Stimulated activated naive CD8-positive, alpha-beta T cell treated with anti-CD3 and anti-CD28 coated beads, Interleukin-15, Interleukin-2, amounts not matched to agents 100 U/mL and 50 U/mL, for 24 hours (primary cell): ENCODE measurements around the gene PCDH17.

Source experiments
- ATAC-seq: fragments of 150-1000 bp; cut with Tn5 transposase; one replicate; pipeline ENCODE4 v1.10.0; 2021
- DNase-seq: peaks from one replicate; pipeline ENCODE4 v3.0.0; 2021

The PCDH17 gene

GRCh38 chr13:57636816-57637215 lies 5.3 kb downstream of the PCDH17 start:
- ATAC-seq (no peak), DNase-seq (no peak)

GRCh38 chr13:57637515-57637914 lies 6.0 kb downstream of the PCDH17 start:
- DNase-seq (no peak), ATAC-seq (no peak)

GRCh38 chr13:57638186-57638890 lies 6.8 kb downstream of the PCDH17 start:
- DNase-seq, result no peak
- ATAC-seq, result no peak

- DNase-seq (no peak), ATAC-seq (no peak)
Observed at GRCh38 chr13:57640607-57641006, 9.1 kb downstream of the PCDH17 start.

GRCh38 chr13:57641051-57641450 lies 9.5 kb downstream of the PCDH17 start:
- DNase-seq (no peak), ATAC-seq (no peak)

GRCh38 chr13:57644106-57644505 lies 12.6 kb downstream of the PCDH17 start:
- no peak for DNase-seq

GRCh38 chr13:57653229-57653989 lies 21.9 kb downstream of the PCDH17 start:
- ATAC-seq (no peak), DNase-seq (no peak)

More at GRCh38 chr13:57644106-57644505, 12.6 kb downstream of the PCDH17 start:
- no peak for ATAC-seq

GRCh38 chr13:57665481-57665880 lies 33.9 kb downstream of the PCDH17 start:
- DNase-seq (no peak), ATAC-seq (no peak)

- no peak for DNase-seq
- ATAC-seq, result no peak
Observed at GRCh38 chr13:57666131-57666953, 34.8 kb downstream of the PCDH17 start.

- DNase-seq (no peak), ATAC-seq (no peak)
Observed at GRCh38 chr13:57672168-57672567, 40.6 kb downstream of the PCDH17 start.

GRCh38 chr13:57673197-57673596 lies 41.7 kb downstream of the PCDH17 start:
- ATAC-seq (no peak), DNase-seq (no peak)

GRCh38 chr13:57675526-57675925 lies 44.0 kb downstream of the PCDH17 start:
- DNase-seq, result no peak
- ATAC-seq, result no peak

- ATAC-seq, result no peak
- no peak for DNase-seq
Observed at GRCh38 chr13:57680609-57681008, 49.1 kb downstream of the PCDH17 start.

- DNase-seq (no peak), ATAC-seq (no peak)
Observed at GRCh38 chr13:57682128-57682716, 50.7 kb downstream of the PCDH17 start.

- no peak for DNase-seq
- no peak for ATAC-seq
Observed at GRCh38 chr13:57698851-57699250, 67.3 kb downstream of the PCDH17 start.

- ATAC-seq, result no peak
- DNase-seq, result no peak
Observed at GRCh38 chr13:57704031-57704430, 72.5 kb downstream of the PCDH17 start.

GRCh38 chr13:57716295-57716694 lies 84.8 kb downstream of the PCDH17 start:
- no peak for DNase-seq

GRCh38 chr13:57724486-57725272 lies 93.1 kb downstream of the PCDH17 start:
- ATAC-seq (no peak), DNase-seq (no peak)

More at GRCh38 chr13:57716295-57716694, 84.8 kb downstream of the PCDH17 start:
- no peak for ATAC-seq

- DNase-seq (no peak), ATAC-seq (no peak)
Observed at GRCh38 chr13:57725480-57725879, 93.9 kb downstream of the PCDH17 start.

- ATAC-seq (no peak), DNase-seq (no peak)
Observed at GRCh38 chr13:57726981-57727380, 95.4 kb downstream of the PCDH17 start.

- no peak for DNase-seq
- no peak for ATAC-seq
Observed at GRCh38 chr13:57734306-57734705, 102.8 kb downstream of the PCDH17 start.

- ATAC-seq, result no peak
Observed at GRCh38 chr13:57739089-57739488, 107.5 kb downstream of the PCDH17 start.

More at GRCh38 chr13:57739089-57739488, 107.5 kb downstream of the PCDH17 start:
- DNase-seq, result no peak
